HepG2 (cell line): ENCODE data around the gene CRIP1. TPM values are rescaled to one million over a fixed set of nuclear protein-coding genes. Genes with fewer than 3 reads are reported as not detected.

Experiments
- ATAC-seq: fragments of 200-7000 bp; cut with Tn5 transposase; 3 replicates; pipeline ENCODE4 v1.9.1; 2020; ENCODE audit warnings: mild to moderate bottlenecking, moderate library complexity
- BruUV-seq: library from RNA; stranded (reverse); fragments of 400-500 nt; replicated peaks from 2 replicates; lab custom pipeline; 2021; lab: Mats Ljungman, UMichigan
- CTCF ChIA-PET: fragments of 300-600 bp; formaldehyde crosslinking; extraction: SDS; loops from one replicate; lab custom pipeline; 2021; ENCODE audit warnings: low total read pairs, inconsistent platforms, low intra/inter-chr PET ratio; lab: Yijun Ruan, JAX
- POLR2A ChIA-PET: fragments of 350-600 bp; sonication (Branson Sonifier 250); formaldehyde crosslinking; loops from one replicate; lab custom pipeline; 2020; ENCODE audit warnings: antibody characterized with exemption, inconsistent platforms; lab: Yijun Ruan, JAX
- DNase-seq: peaks from one replicate; pipeline ENCODE4 v3.0.0-alpha.2; 2015; ENCODE audit warnings: low spot score
- FAIRE-seq: peaks from 3 replicates; lab custom pipeline; 2011; peaks lifted over from hg19 to GRCh38; lab: Jason Lieb, UNC
- H2AFZ ChIP-seq: one replicate; pipeline ENCODE4 v1.6.1; 2011; ENCODE audit warnings: low read length, inconsistent platforms
- H3K27ac ChIP-seq: fragments of 300-600 bp; 3 replicates; pipeline ENCODE4 v1.8.0; 2011; ENCODE audit warnings: mixed run types, mild to moderate bottlenecking, mixed read lengths, low read length, inconsistent platforms; ENCODE audit not compliant: insufficient read depth; ENCODE audit errors: extremely low read length
- H3K27me3 ChIP-seq, 2 experiments: fragments of 200-600 bp in 1 of 2; 2 replicates in 1 of 2; 3 replicates in 1 of 2; pipeline versions ENCODE4 v1.6.0 to v1.8.0; 2011; ENCODE audit warnings: low read length in 2 of 2, mild to moderate bottlenecking in 2 of 2, moderate library complexity in 2 of 2, inconsistent platforms in 1 of 2; ENCODE audit not compliant: insufficient read depth in 2 of 2, control insufficient read depth in 1 of 2
- H3K36me3 ChIP-seq, 2 experiments: fragments of 200-600 bp in 1 of 2; replicated peaks in 1 of 2; 2 replicates in 1 of 2; 3 replicates in 1 of 2; pipeline versions ENCODE4 v1.5.1 to v1.8.0; 2011; ENCODE audit warnings: low read length in 2 of 2, inconsistent platforms in 1 of 2; ENCODE audit not compliant: insufficient read depth in 2 of 2, control insufficient read depth in 1 of 2
- H3K4me1 ChIP-seq: 2 replicates; pipeline ENCODE4 v1.5.1; 2012; ENCODE audit warnings: low read length, inconsistent platforms; ENCODE audit not compliant: insufficient read depth
- H3K4me2 ChIP-seq: 2 replicates; pipeline ENCODE4 v1.6.0; 2011; ENCODE audit warnings: low read depth, low read length, inconsistent platforms
- H3K4me3 ChIP-seq, 3 experiments: fragments of 200-600 bp in 1 of 3; sonication (generic), shearing (Covaris generic) in 1 of 3; replicated peaks in 1 of 3; 2 replicates each; pipeline ENCODE4 v1.5.1; 2011 to 2016; ENCODE audit warnings: low read length in 3 of 3, inconsistent platforms in 2 of 3, low read depth in 2 of 3, mild to moderate bottlenecking in 2 of 3, control low read depth in 1 of 3, mixed read lengths in 1 of 3; ENCODE audit not compliant: insufficient read depth in 1 of 3
- H3K79me2 ChIP-seq: one replicate; pipeline ENCODE4 v1.6.1; 2011; ENCODE audit warnings: low read length, inconsistent platforms; ENCODE audit not compliant: insufficient read depth
- H3K9ac ChIP-seq: 2 replicates; pipeline ENCODE4 v1.6.0; 2011; ENCODE audit warnings: mild to moderate bottlenecking, low read depth, low read length, inconsistent platforms; ENCODE audit not compliant: insufficient read depth
- H3K9me3 ChIP-seq: 2 replicates; pipeline ENCODE4 v1.5.1; 2012; ENCODE audit warnings: mild to moderate bottlenecking, low read length
- H4K20me1 ChIP-seq: 2 replicates; pipeline ENCODE4 v1.6.0; 2011; ENCODE audit warnings: inconsistent platforms, mild to moderate bottlenecking, low read length, moderate library complexity; ENCODE audit not compliant: insufficient read depth
- AGO2 ChIP-seq: fragments of 200-400 bp; formaldehyde crosslinking; optimal IDR thresholded peaks from 2 replicates; pipeline ENCODE3; 2017; ENCODE audit warnings: mild to moderate bottlenecking, low read depth, low read length, moderate library complexity
- CENPT ChIP-seq: sonication (generic); formaldehyde crosslinking; IDR thresholded peaks from 2 replicates; pipeline ENCODE4 v1.8.0; 2022; ENCODE audit warnings: low read depth, mild to moderate bottlenecking, moderate library complexity, missing genetic modification reagents
- KLF11 ChIP-seq: IDR thresholded peaks from 2 replicates; pipeline ENCODE4 v1.6.1; 2016; ENCODE audit warnings: missing compliant biosample characterization
- MEIS2 ChIP-seq: sonication (generic); formaldehyde crosslinking; IDR thresholded peaks from 2 replicates; pipeline ENCODE4 v1.9.0; 2021; ENCODE audit warnings: mild to moderate bottlenecking, missing genetic modification reagents
- SPEN ChIP-seq: sonication (generic); formaldehyde crosslinking; IDR thresholded peaks from 2 replicates; pipeline ENCODE4 v1.5.1; 2020; ENCODE audit warnings: low read depth, mild to moderate bottlenecking, missing genetic modification reagents
- ZFP90 ChIP-seq: sonication (generic); formaldehyde crosslinking; IDR thresholded peaks from 2 replicates; pipeline ENCODE4 v1.8.0; 2022; ENCODE audit warnings: missing genetic modification reagents, mild to moderate bottlenecking, inconsistent platforms, borderline replicate concordance
- ZUFSP ChIP-seq: sonication (generic); formaldehyde crosslinking; IDR thresholded peaks from 2 replicates; pipeline ENCODE4 v1.9.0; 2021; ENCODE audit warnings: missing genetic modification reagents, mild to moderate bottlenecking, borderline replicate concordance
- WGBS: methylation state at CpG from one replicate; pipeline ENCODE4 v1.1.6; 2017; ENCODE audit warnings: low lambda C conversion rate; 5-methylcytosine and 5-hydroxymethylcytosine counted together
- in situ Hi-C: cut with HindIII; loops from 2 replicates; pipeline ENCODE4 v1.10.0; 2017; ENCODE audit warnings: low pct_unique_long_range_greater_than_20kb; ENCODE audit not compliant: extremely low pct_ligation_motif_present
- intact Hi-C: fragments of 100-400 bp; cut with micrococcal nuclease; formaldehyde crosslinking; loops from one replicate; pipeline ENCODE4 v1.10.0; 2022; ENCODE audit not compliant: unreplicated experiment
- polyA plus RNA-seq, 8 experiments: library from polyadenylated mRNA; depleted of rRNA in 3 of 8; stranded (reverse) in 7 of 8; unstranded in 1 of 8; fragments of >200 nt; fragmentation: Illumina TruSeq in 4 of 8; extraction: Trizol in 4 of 8; gene quantifications; 2 replicates each; pipeline versions ENCODE4 v1.2.1 to v1.2.3, GENCODE V29; 2011 to 2016; ENCODE audit warnings: low read depth in 4 of 8, missing spikeins in 1 of 8, mixed read lengths in 1 of 8; ENCODE audit not compliant: insufficient read depth in 1 of 8
- total RNA-seq, 5 experiments: library from RNA; depleted of rRNA; stranded (reverse); fragments of >200 nt; fragmentation: Illumina TruSeq; extraction: Trizol; gene quantifications; 2 replicates each; pipeline ENCODE4 v1.2.3, GENCODE V29; 2016; ENCODE audit warnings: low read depth in 1 of 5
- TF ChIP-seq, protein P1 (sequence below): sonication (generic); formaldehyde crosslinking; IDR thresholded peaks from 2 replicates; pipeline ENCODE4 v1.5.0; 2020; ENCODE audit warnings: mild to moderate bottlenecking, missing genetic modification reagents, borderline replicate concordance

Gene CRIP1
- total and polyA plus RNA-seq, 2 of the 13 experiments (the other 11 are each of a cell fraction or from before 2014, with no cell fraction given) = 53.9 to 59.5 TPM

DNA sequence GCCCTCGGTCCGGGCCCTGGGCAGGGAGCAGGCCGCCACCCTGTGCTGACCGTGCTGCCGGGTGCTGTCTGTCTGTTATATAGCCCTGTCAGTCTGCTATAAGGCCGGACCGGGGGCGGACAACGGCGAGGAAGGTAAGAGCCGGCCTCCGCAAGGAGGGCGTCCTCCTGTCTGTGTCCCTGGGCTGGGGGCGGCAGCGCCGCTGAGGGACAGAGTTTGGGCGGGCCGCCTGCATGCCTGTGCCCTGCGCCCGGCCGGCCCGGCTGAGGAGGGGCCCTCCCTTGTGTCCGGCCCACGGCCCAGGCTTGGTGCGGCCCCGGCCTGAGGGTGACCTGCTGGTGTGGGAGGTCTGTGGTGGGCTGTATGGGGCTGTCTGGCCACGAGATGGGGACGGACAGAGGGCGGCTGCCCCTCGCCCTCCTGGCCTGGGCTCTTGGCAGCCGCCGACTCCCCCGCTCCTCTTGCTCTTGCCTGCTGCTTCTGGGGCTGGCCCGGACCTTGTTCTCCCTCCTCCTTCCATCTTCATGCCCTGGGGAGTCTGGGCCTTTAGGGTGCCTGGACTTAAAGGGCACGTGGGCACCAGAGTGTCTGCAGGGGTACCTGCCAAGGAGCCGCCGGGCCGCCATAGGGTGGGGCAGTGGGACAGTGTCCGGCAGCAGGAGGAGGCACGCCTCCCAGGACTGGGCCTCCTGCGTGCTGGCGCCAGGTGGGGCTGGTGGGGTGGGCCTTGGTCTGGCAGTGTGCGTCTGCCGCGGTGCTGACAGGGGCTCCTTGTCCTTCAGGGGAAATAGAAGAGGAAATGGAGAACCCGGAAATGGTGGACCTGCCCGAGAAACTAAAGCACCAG lies 37.2 kb upstream of the CRIP1 start:
- Histone ChIP-seq H3K4me1 (peaks cover 14% of the 10 kb centered on the region), H3K9me3 (no peaks in the 10 kb centered on the region), H3K79me2 (no peaks in the 10 kb centered on the region), H4K20me1 (no peaks in the 10 kb centered on the region), H3K36me3 (peaks cover 18 to 38% of the 10 kb centered on the region in 2 experiments; a peak in 4 of 5 replicates), H3K4me2 (no peak overlapping the region), H3K27ac (no peak overlapping the region), H3K27me3 (no peaks in the 10 kb centered on the region), H3K9ac (no peak overlapping the region), H2AFZ (no peak overlapping the region), H3K4me3 (no peak overlapping the region)
- in situ Hi-C loops (no loop called here), intact Hi-C loops (no loop called here)
- no TSS peak for BruUV-seq
- POLR2A ChIA-PET = no interaction called here
- WGBS = 99% methylated on average over 23 of the region's 47 CpGs
- ATAC-seq = no peak
- no peak for FAIRE-seq
- no peak for TF ChIP-seq SPEN (CRISPR knock-in tag)
- no peak for TF ChIP-seq CENPT
- TF ChIP-seq AGO2 = peak; percentile 3
- no peak for TF ChIP-seq ZUFSP (CRISPR knock-in tag)
- TF ChIP-seq MEIS2 (CRISPR knock-in tag) = no peak
- no peak for TF ChIP-seq ZFP90
- TF ChIP-seq, protein P1, sequence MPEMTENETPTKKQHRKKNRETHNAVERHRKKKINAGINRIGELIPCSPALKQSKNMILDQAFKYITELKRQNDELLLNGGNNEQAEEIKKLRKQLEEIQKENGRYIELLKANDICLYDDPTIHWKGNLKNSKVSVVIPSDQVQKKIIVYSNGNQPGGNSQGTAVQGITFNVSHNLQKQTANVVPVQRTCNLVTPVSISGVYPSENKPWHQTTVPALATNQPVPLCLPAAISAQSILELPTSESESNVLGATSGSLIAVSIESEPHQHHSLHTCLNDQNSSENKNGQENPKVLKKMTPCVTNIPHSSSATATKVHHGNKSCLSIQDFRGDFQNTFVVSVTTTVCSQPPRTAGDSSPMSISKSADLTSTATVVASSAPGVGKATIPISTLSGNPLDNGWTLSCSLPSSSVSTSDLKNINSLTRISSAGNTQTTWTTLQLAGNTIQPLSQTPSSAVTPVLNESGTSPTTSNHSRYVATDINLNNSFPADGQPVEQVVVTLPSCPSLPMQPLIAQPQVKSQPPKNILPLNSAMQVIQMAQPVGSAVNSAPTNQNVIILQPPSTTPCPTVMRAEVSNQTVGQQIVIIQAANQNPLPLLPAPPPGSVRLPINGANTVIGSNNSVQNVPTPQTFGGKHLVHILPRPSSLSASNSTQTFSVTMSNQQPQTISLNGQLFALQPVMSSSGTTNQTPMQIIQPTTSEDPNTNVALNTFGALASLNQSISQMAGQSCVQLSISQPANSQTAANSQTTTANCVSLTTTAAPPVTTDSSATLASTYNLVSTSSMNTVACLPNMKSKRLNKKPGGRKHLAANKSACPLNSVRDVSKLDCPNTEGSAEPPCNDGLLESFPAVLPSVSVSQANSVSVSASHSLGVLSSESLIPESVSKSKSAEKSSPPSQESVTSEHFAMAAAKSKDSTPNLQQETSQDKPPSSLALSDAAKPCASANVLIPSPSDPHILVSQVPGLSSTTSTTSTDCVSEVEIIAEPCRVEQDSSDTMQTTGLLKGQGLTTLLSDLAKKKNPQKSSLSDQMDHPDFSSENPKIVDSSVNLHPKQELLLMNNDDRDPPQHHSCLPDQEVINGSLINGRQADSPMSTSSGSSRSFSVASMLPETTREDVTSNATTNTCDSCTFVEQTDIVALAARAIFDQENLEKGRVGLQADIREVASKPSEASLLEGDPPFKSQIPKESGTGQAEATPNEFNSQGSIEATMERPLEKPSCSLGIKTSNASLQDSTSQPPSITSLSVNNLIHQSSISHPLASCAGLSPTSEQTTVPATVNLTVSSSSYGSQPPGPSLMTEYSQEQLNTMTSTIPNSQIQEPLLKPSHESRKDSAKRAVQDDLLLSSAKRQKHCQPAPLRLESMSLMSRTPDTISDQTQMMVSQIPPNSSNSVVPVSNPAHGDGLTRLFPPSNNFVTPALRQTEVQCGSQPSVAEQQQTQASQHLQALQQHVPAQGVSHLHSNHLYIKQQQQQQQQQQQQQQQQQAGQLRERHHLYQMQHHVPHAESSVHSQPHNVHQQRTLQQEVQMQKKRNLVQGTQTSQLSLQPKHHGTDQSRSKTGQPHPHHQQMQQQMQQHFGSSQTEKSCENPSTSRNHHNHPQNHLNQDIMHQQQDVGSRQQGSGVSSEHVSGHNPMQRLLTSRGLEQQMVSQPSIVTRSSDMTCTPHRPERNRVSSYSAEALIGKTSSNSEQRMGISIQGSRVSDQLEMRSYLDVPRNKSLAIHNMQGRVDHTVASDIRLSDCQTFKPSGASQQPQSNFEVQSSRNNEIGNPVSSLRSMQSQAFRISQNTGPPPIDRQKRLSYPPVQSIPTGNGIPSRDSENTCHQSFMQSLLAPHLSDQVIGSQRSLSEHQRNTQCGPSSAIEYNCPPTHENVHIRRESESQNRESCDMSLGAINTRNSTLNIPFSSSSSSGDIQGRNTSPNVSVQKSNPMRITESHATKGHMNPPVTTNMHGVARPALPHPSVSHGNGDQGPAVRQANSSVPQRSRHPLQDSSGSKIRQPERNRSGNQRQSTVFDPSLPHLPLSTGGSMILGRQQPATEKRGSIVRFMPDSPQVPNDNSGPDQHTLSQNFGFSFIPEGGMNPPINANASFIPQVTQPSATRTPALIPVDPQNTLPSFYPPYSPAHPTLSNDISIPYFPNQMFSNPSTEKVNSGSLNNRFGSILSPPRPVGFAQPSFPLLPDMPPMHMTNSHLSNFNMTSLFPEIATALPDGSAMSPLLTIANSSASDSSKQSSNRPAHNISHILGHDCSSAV (CRISPR knock-in tag) = no peak
- TF ChIP-seq KLF11 (CRISPR knock-in tag) = no peak
- no peak for DNase-seq
- CTCF ChIA-PET = interaction anchor here (0.9 to 1.6 kb wide), 2 partner anchors 36 to 40 kb away, joined by 3 to 13 read pairs; partner anchors contain the start of gene CRIP1
